GM21381 (cell line): ENCODE measurements around the gene ZBTB4.
"Not testable (repeated sequence)": the region's sequence is repeated elsewhere in the genome, so short reads cannot be mapped to it uniquely, and the experiment has no call there.

Experiments used
- ATAC-seq: cut with Tn5 transposase; IDR thresholded peaks from one replicate; pipeline ENCODE4 v1.9.1; 2021; ENCODE audit warnings: mild to moderate bottlenecking, moderate library complexity; ENCODE audit not compliant: unreplicated experiment

ZBTB4 gene

DNA sequence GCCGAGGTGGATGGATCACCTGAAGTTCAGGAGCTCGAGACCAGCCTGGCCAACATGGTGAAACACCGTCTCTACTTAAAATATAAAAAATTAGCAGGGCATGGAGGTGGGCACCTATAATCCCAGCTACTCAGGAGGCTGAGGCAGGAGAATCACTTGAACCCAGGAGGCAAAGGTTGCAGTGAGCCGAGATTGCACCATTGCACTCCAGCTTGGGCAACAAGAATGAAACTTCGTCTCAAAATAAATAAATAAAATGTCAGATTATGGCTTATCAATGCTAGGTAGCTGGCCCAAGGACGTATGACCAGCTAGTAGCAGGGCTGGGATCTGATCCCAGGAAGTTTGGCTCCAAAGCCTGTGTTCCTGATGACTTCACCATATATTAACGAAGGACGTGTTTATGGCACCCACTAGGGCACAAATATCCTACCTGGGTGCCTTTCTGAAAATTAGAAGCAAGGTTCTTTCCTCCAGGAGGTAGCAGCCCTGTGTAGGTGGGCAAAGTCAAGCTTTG is 8.9 kb downstream of the ZBTB4 start:
- ATAC-seq, result not testable (repeated sequence)

DNA sequence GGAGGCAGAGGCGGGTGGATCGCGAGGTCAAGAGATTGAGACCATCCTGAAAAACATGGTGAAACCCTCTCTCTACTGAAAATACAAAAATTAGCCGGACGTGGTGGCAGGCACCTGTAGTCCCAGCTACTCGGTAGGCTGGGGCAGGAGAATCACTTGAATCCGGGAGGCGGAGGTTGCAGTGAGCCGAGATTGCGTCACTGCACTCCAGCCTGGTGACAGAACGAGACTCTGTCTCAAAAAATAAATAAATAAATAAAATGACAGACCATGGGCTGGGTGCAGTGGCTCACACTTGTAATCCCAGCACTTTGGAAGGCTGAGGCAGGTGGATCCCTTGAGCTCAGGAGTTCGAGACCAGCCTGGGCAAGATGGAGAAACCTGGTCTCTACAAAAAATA is 9.6 kb downstream of the ZBTB4 start:
- ATAC-seq, result not testable (repeated sequence)

DNA sequence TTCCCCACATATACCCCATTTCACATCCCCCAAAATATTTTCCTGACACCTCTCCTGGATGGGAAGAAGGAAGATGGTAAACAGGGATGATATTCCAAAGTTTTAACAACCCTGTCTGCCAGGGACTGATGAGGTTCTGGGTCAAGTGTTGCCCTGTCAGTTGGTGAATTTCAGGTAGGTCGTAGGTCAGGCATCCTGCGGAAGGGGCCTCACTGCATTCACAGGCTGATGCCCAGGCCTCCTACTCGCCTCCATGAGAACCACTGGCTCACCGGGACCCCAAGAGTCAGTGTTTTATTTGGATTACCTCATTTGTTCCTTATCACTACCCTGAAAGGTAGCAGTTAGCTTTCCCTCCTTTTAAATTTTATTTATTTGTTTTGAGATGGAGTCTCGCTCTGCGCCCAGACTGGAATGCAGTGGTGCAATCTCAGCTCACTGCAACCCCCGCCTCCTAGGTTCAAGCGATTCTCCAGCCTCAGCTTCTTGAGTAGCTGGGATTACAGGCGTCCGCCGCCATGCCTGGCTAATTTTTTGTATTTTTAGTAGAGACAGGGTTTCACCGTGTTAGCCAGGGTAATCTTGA is 10.5 kb downstream of the ZBTB4 start:
- ATAC-seq, result no peak

DNA sequence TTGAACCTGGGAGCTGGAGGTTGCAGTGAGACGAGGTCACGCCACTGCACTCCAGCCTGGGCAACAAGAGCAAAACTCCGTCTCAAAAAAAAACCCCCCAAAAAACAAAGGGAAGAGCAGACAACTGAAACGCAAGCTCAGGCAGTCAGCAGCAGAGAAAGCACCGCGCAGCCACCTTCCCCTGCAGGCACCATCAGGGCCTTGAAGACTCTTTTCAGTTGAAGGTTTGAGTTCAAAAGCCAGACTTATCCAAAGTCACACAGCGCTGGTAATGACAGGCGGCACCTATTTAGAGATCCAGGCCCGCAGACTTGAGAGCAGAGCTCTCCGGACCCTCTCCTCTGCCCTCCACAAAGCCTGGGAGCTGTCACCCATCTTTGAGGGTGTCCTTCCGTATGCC is 11.1 kb downstream of the ZBTB4 start:
- ATAC-seq, result no peak

DNA sequence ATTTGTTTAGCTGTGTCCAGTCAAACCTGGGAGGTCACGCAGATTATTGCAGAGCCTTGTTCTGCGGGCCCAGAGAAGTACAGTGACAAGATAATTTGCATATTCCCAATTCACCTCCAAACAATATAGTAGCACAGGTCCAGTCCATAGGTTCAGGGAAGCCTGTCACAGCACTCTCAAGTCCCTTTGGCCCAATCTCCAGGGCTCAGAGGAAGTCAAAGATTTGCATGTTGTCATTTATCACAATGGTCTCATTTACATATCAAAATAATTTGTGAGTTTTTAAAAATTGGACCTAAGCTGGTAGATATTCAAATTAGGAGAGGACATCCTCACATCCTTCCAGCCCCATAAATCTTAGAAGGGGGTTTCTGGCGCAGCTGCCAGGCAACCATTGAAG is 11.9 kb downstream of the ZBTB4 start:
- ATAC-seq, result no peak

DNA sequence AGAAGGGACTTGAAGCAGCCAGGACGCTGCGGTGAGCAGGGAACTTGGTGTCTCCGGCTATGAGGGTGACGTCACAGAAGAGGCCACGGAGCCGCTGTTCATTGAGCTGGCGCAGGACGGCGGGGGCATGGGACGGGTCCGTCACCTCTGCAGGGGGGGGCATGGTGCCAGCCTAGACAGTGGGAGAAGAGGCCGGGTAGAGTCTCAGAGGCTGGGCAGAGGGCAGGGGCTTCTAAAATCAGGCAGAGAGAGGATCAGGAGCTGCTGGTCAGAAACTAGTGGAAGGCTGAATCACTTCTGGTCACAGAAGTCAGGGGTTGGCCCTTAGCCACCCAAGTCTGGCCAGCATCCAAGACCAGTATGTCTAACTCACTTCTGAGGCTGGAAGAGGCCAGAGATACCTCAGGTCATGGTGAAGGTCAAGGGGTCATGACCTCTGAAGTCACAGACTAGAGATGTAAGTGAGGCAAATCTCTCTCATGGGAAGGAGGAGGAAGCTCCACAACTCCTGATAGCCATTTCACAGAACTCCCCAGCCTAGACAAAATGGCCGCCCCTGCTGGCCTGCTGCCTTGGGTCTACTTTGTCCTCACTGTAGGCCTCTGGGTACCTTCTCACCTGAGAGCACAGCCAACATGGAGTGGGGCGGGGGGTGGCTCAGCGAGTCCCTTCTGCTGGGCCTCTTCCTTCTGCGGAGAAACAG is 12.6 kb downstream of the ZBTB4 start:
- no peak for ATAC-seq

DNA sequence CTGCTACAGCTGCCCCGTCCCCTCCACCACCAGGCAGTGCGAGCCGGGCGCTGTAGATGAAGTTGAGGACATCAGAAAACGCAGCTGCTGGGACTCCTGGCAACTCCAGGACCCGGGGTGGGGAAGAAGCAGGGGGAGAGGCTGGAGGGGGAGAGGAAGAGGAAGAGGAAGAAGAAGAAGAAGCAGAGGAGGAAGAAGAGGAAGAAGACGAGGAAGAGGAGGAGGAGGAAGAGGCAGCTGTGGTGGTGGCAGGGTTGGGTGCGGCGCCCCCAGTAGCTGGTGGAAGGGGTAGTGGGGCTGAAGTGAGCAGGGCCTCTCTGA is 13.2 kb downstream of the ZBTB4 start:
- no peak for ATAC-seq

DNA sequence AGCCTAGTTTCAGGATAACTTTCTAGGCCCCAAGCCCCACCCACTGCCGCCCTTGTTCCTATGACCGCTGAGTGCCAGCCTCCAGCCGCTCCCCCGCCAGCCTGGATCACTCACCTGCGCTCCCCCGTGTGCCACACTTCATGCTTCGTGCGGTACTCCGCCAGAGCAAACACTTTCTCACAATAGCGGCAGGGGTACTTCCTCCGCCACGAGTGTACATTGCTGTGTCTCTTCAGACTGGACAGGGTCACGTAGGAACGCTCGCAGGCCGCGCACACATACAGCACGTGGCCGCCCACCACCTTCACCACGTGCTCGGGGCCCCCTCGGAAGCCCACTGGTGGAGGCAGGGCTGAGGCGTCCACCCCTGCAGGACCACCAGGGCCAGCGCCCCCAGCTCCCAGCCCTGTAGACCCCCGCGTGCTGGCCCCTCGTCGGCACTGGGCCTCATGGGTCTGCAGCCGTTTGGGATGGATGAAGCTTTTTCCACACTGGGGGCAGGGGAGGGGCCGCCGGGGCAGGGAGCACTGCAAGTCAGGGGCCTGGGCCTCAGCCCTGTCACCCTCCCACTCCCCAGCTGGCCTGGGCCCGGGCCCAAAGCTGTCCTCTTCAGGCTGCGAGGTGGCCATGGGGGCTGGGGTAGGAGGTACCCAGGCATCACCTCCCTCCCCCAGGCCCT is 13.7 kb downstream of the ZBTB4 start:
- no peak for ATAC-seq

DNA sequence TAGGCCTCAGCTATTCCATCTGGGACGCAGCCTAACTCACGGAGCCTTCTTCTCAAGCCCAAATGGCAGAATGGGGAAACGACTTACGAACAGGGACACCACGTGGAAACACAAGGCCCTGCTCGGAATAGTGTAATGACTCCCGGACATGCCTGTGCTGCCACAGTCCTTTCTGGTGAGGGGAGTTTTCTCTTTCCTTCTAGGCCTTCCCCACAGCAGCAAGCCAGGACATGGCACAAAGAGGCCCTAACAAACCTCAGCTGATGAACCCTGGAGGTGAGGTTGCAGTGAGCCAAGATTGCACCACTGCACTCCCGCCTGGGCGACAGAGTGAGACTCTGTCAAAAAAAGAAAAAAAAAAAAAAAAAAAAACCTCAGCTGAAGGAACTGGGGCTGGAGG is 15.3 kb downstream of the ZBTB4 start:
- no peak for ATAC-seq

DNA sequence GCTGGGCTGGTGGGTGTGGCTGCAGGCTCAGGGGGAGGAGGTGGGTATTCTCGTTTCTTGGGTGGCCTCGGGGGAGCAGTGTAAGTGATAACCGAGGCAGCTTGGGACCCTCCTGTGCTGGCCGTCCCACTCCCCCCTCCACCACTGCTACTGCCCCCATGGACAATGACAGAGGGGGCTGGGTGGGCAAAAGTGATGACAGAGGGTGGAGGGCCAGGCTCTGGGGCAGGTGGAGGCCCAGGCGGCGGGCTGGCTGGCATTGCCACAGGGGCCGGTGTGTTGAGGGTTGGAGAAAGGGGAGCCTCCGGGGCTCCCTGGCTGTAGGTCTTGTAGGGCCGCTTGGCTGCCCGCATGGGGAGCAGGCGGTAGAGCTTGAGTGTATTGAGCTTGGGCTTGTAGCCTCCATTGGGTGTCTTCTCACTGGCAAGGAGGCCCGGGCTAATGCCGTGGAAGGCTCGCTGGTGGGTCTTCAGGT is 16.0 kb downstream of the ZBTB4 start:
- no peak for ATAC-seq

DNA sequence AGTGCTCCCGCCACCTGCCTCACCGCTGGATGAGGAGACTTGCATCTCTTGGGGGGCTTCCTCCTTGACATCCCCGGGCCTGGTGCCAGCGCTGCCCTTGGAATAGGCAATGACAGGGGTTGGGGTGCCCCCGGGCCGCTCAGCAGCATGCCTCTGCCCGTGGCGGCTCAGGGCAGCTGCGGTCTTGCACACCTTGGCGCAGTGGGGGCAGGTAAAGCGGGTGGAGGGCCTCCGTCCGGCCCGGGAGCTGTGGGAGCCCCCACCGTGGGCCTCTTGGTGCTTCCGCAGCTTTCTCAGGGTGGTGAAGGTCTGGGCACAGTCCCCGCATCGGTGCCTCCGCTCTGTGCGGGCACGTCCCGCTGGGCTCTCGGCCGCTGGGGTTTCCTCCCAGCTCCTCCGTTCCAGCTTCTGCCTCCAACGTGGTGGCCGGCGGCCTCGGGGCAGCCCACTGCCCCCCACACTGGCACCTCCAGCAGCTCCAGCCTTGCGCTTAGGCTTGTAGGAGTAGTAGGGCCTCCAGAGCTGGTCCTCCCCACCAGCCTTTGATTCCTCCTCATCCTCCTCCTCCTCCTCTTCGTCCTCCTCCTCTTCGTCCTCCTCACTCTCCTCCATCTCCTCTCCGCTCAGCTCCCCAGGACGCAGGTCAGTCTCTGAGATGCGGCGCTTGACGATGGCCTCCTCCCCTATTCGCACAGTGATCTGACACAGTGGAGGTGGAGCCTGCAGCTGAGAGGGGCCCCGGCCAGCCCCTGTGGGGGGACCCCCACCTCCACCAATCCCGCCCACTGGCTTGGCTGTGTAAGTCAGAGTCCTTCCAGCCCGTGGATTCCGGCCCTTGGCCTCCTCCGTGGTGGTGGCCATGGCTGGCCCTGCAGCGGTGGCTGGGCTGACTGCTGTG is 16.7 kb downstream of the ZBTB4 start:
- no peak for ATAC-seq

DNA sequence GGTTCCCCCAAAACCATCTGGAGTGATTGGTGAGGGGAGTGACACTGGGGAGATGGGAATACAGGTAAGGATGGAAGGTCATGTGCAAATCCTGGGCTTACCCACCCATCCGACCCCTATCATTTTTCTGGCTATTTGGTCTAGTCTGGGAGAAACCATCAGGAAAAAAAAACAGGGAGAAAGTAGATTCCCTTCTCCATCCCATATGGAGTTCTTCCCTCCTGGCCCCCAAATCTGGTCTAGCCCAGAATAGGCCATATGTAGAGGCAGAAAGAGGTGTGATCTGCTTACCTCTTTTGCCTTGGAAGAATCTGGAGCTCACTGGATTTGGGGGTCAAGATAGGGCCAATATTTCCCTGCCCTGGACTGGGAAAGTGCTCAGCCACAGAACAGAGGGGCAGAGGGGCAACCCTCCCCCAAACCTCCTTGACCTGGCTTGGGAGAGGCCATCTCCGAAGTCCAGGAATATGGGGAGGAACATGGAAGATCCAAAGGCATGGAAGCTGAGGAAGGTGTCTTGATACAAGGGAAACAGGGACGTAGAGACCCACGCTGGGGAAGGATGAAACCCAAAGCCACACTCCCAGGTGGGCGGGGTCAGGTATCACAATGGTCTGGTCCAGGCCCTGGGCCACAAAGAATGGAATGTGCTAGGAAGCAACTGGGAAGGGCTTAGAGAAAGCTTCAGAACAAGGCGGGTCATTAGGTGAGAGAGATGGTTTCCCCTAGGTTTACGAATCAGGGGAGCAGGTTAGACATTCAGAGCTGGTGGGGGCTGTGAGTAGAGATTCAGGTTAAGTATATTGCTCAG is 18.4 kb downstream of the ZBTB4 start:
- no peak for ATAC-seq

DNA sequence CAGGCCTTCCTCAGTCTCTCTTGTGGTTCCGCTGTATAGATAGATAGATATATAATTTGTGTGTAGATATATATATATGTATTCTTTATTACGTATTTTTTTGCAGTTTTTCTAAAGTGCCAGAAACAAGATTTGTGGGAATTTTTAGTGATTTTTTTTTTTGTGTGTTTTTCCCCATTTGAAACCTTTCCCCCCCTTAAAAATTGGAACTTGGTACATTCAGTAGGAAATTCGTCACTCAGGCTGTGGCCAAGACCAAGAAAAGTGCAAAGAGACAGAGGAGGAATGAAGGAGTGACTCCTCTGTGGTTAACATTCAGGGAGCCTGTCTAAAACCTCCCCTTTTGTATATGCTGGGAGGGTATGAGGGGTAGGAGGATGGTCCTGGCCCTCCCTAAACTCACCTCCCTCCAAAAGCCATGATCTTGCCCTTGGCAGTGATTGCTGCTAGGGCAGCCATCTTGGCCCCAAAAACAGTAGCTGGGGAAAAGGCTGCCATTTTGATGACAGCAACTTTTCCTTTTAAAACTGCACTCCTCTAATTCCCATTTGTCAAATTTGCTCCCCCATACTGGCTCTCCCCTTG is 19.4 kb downstream of the ZBTB4 start:
- no peak for ATAC-seq

DNA sequence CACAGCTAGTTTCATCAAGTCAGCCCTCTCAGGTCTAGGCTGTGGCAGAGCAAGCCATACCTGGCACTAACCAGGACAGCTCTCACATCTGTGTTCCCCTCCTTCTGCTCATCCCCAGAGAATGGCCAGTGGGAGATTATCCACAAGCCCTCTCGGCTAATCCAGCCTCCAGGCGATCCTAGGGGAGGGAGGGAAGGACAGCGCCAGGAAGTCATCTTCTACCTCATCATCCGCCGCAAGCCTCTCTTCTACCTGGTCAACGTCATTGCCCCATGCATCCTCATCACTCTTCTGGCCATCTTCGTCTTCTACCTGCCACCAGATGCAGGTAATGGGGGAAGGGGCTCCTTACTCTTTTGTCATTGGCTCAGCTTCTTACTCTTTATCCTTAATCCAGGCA is 31.0 kb downstream of the ZBTB4 start:
- no peak for ATAC-seq

DNA sequence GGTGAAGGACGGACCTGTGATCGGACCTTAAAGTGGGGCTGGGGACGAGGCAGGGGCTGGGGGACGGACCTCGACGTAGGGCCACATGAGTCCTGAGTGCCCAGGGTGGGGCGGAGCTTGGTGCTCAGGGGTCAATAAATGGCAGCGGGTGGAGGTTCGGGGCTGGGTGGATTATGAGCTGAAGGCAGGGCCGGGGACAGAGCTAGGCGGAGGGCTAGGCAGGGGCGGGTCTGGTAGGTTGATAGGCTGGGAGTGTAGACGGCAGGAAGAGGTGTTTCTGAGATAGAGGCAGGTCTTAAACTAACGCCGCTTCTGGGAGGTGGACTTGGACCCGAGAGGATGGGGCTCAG is 33.8 kb downstream of the ZBTB4 start:
- no peak for ATAC-seq

DNA sequence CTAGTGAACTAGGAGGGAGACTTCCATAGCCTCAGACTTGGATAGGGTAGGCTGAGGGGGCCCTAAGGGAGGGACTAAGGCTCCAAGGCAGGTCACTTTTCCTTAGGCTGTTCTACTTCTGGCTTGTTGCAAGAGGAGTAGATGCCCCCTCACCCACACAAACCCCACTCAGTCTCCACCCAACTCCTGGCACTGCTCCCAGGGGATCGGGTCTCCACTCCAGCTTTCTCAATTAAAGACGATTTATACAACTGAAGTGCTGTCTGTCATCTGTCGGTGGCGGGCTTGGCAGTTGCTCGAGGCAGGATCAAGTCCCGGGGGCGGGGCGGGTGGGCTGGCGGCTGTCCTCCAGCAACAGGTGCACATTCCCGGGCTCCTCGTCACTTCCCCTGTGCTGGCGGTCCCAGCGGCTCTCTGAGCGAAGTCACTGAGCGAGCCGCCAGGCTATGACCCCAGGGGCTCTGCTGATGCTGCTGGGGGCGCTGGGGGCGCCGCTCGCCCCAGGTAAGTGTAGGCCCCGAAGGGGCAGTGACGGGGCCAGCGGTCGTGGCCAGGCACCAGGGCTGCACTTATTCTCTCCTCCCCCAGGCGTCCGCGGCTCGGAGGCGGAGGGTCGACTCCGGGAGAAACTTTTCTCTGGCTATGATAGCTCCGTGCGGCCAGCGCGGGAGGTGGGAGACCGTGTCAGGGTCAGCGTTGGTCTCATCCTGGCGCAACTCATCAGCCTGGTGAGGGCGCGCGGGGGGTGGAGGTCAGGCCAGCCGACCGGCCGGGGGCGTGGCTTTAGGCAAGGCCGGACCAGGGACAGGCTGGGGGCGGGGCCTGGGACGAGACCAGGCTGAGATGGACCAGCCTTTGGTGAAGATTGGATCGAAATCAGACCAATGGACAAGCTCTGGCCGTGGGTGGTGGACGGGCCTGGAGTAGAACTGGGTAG is 34.5 kb downstream of the ZBTB4 start, which contains the start of gene CHRNB1:
Gene CHRNB1, plus strand, starts transcription at position 380 of the 937 bp plus-strand sequence. Its CDS starts 67 bp downstream, at position 447.
- no peak for ATAC-seq

DNA sequence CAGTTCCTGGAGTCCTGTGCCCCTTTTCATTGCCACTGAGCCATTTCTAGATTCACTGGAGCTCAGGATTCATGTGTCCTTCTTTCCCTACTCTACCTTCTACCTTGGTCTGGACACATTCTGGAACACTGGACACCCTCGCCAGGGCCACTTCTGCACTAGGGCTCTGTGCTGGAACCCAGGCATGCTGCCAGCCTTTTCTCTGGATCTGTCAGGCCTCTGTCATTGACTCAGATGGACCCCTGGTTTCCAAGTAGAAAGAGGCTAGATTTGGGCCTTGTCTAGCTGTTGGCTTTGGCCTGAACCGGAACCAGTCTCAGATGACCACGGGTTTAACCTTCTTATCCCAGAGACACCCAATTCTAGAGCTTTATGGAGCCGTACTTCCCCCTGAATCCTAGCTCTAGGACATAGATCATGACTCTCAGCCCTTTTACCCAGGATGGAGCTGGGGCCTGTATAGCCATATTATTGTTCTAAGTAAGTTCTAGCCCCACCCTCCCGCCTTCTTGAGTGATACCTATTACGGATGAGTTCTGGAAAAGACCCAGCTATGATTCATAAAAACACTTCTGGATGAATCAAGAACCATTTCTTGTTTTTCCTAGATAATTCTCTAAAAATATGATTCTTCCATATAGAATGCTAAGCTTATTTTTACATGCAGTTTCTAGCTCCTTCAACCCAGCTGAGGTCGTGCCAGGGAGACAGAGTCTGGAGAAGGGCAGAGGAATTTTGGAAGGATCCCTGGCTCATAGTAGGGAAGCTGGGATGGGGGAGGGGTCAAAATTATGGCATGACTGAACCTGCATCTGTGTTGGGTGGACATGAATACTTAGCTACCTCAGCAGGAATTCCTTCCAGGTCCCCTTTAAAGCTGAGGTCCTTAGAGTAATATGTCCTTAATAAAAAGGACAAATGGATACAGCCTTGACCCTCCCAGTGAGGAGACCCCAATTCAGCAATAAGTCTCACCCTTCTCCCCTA is 35.6 kb downstream of the ZBTB4 start:
- no peak for ATAC-seq

DNA sequence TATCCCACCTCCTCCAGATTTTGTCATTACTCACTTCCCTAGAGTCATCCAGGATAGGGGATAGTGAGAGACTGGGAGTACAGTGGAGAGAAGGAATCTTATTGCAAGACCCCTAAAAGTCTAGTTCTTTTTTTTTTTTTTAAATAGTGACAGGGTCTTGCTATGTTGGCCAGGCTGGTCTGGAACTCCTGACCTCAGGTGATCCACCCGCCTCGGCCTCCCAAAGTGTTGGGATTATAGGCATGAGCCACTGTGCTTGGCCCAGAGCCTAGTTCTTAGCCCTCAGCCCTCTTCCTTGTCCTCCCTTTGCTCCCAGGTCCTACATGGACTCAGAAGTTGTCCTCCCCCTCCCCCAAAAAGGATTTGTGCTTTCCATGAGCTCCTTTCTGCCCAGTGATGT is 37.3 kb downstream of the ZBTB4 start:
- ATAC-seq, result no peak
